SK-N-SH (cell line): ENCODE data around the gene SPOCK1. TPM values are rescaled to one million over a fixed set of nuclear protein-coding genes. Genes with fewer than 3 reads are reported as not detected.

ENCODE experiments used
- CTCF ChIA-PET: fragments of 300-600, 350-600 bp; formaldehyde crosslinking; extraction: SDS; loops from one replicate; lab custom pipeline; 2021; lab: Yijun Ruan, JAX
- POLR2A ChIA-PET: fragments of 350-600 bp; sonication (Branson Sonifier 250); formaldehyde crosslinking; extraction: SDS; loops from one replicate; lab custom pipeline; 2020; ENCODE audit warnings: antibody characterized with exemption, inconsistent platforms; lab: Yijun Ruan, JAX
- DNase-seq: peaks from one replicate; pipeline ENCODE4 v3.0.0; 2012
- H2AFZ ChIP-seq: fragments of 200-600 bp; sonication (generic); 2 replicates; pipeline ENCODE4 v1.8.1; 2016; ENCODE audit warnings: antibody characterized with exemption, mild to moderate bottlenecking, low read depth
- H3F3A ChIP-seq: fragments of 200-600 bp; sonication (generic); replicated peaks from 2 replicates; pipeline ENCODE3; 2016; ENCODE audit warnings: antibody characterized with exemption, mild to moderate bottlenecking; ENCODE audit not compliant: insufficient read depth
- H3K27ac ChIP-seq, 2 experiments: fragments of 200-500 bp in 1 of 2; fragments of 200-600 bp in 1 of 2; sonication (Bioruptor generic) in 1 of 2; sonication (generic), shearing (Covaris generic) in 1 of 2; 2 replicates each; pipeline versions ENCODE4 v1.5.1 to v1.6.1; 2014 to 2016; ENCODE audit warnings: low read depth in 2 of 2, inconsistent platforms in 1 of 2, low read length in 1 of 2, mild to moderate bottlenecking in 1 of 2, mixed read lengths in 1 of 2
- H3K27me3 ChIP-seq: fragments of 200-600 bp; sonication (generic), shearing (Covaris generic); 2 replicates; pipeline ENCODE4 v1.6.1; 2016; ENCODE audit warnings: mixed run types; ENCODE audit not compliant: insufficient read depth
- H3K36me3 ChIP-seq, 2 experiments: fragments of 200-500 bp in 1 of 2; fragments of 200-600 bp in 1 of 2; sonication (Bioruptor generic) in 1 of 2; sonication (generic) in 1 of 2; replicated peaks in 1 of 2; 2 replicates each; pipeline versions ENCODE3 to v1.5.1; 2014 to 2016; ENCODE audit warnings: low read length in 1 of 2, mild to moderate bottlenecking in 1 of 2; ENCODE audit not compliant: insufficient read depth in 2 of 2, control insufficient read depth in 1 of 2
- H3K4me1 ChIP-seq, 2 experiments: fragments of 200-500 bp in 1 of 2; fragments of 200-600 bp in 1 of 2; sonication (Bioruptor generic) in 1 of 2; sonication (generic), shearing (Covaris generic) in 1 of 2; 2 replicates each; pipeline versions ENCODE4 v1.5.1 to v1.6.1; 2014 to 2016; ENCODE audit warnings: low read depth in 1 of 2, low read length in 1 of 2, mixed run types in 1 of 2; ENCODE audit not compliant: insufficient read depth in 2 of 2, control insufficient read depth in 1 of 2
- H3K4me2 ChIP-seq: fragments of 200-600 bp; sonication (generic), shearing (Covaris generic); 2 replicates; pipeline ENCODE4 v1.6.1; 2017; ENCODE audit warnings: mixed run types
- H3K4me3 ChIP-seq, 2 experiments: fragments of 200-500 bp in 1 of 2; fragments of 200-600 bp in 1 of 2; sonication (Bioruptor generic) in 1 of 2; sonication (generic), shearing (Covaris generic) in 1 of 2; 2 replicates each; pipeline versions ENCODE4 v1.5.1 to v1.8.1; 2014 to 2016; ENCODE audit warnings: low read depth in 2 of 2, inconsistent platforms in 1 of 2, low read length in 1 of 2, mild to moderate bottlenecking in 1 of 2, mixed read lengths in 1 of 2, moderate library complexity in 1 of 2
- H3K79me2 ChIP-seq: fragments of 200-600 bp; sonication (generic); 2 replicates; pipeline ENCODE4 v1.8.1; 2017; ENCODE audit warnings: mild to moderate bottlenecking; ENCODE audit not compliant: insufficient read depth
- H3K9ac ChIP-seq: fragments of 200-600 bp; sonication (generic); 2 replicates; pipeline ENCODE4 v1.6.1; 2017; ENCODE audit warnings: mixed run types
- H3K9me2 ChIP-seq: fragments of 200-600 bp; sonication (generic); 2 replicates; pipeline ENCODE4 v1.6.1; 2017; ENCODE audit warnings: mixed run types
- H3K9me3 ChIP-seq: fragments of 200-600 bp; sonication (generic); 2 replicates; pipeline ENCODE4 v1.6.1; 2017; ENCODE audit warnings: mixed run types, mild to moderate bottlenecking, moderate library complexity
- H4K20me1 ChIP-seq: fragments of 200-600 bp; sonication (generic); 2 replicates; pipeline ENCODE4 v1.6.1; 2017; ENCODE audit warnings: mild to moderate bottlenecking, mixed run types; ENCODE audit not compliant: insufficient read depth
- CHD2 ChIP-seq: fragments of 150-350 bp; IDR thresholded peaks from 2 replicates; pipeline ENCODE4 v1.6.1; 2018; ENCODE audit warnings: low read length; ENCODE audit not compliant: partially characterized antibody
- ELF1 ChIP-seq: IDR thresholded peaks from 2 replicates; pipeline ENCODE4 v1.4.0; 2012
- EP300 ChIP-seq, 2 experiments: IDR thresholded peaks; 2 replicates each; pipeline versions ENCODE4 v1.4.0 to v1.6.1; 2012; ENCODE audit warnings: borderline replicate concordance in 1 of 2, low read depth in 1 of 2, low read length in 1 of 2
- FOSL2 ChIP-seq: IDR thresholded peaks from 2 replicates; pipeline ENCODE4 v1.4.0; 2012; ENCODE audit warnings: low read depth, mild to moderate bottlenecking, moderate library complexity, borderline replicate concordance
- FOXM1 ChIP-seq: IDR thresholded peaks from 2 replicates; pipeline ENCODE4 v1.4.0; 2012; ENCODE audit warnings: low read depth, mild to moderate bottlenecking
- IRF3 ChIP-seq: fragments of 150-350 bp; IDR thresholded peaks from 2 replicates; pipeline ENCODE4 v1.6.1; 2016; ENCODE audit warnings: mild to moderate bottlenecking, low read depth, low read length
- JUND ChIP-seq: IDR thresholded peaks from 2 replicates; pipeline ENCODE4 v1.4.0; 2012
- MAX ChIP-seq: IDR thresholded peaks from 2 replicates; pipeline ENCODE4 v1.4.0; 2012; ENCODE audit warnings: low read depth
- MEF2A ChIP-seq: IDR thresholded peaks from 2 replicates; pipeline ENCODE4 v1.4.0; 2012; ENCODE audit warnings: low read depth, borderline replicate concordance
- MXI1 ChIP-seq: IDR thresholded peaks from 2 replicates; pipeline ENCODE4 v1.6.1; 2012; ENCODE audit warnings: mild to moderate bottlenecking, low read depth, low read length, improper control_type of control experiment
- NRF1 ChIP-seq: IDR thresholded peaks from 2 replicates; pipeline ENCODE4 v1.6.1; 2012; ENCODE audit warnings: low read depth, mild to moderate bottlenecking, low read length
- RCOR1 ChIP-seq: fragments of 150-350 bp; IDR thresholded peaks from 2 replicates; pipeline ENCODE4 v1.6.1; 2017; ENCODE audit warnings: antibody characterized with exemption, low read length
- REST ChIP-seq: IDR thresholded peaks from 2 replicates; pipeline ENCODE4 v1.6.1; 2012; ENCODE audit warnings: mild to moderate bottlenecking, low read depth, low read length, moderate library complexity
- SIN3A ChIP-seq: IDR thresholded peaks from 2 replicates; pipeline ENCODE4 v1.6.1; 2012; ENCODE audit warnings: low read depth, mild to moderate bottlenecking, low read length, moderate library complexity, borderline replicate concordance
- TCF12 ChIP-seq: IDR thresholded peaks from 2 replicates; pipeline ENCODE4 v1.4.0; 2012
- TEAD4 ChIP-seq: IDR thresholded peaks from 2 replicates; pipeline ENCODE4 v1.4.0; 2012; ENCODE audit warnings: mild to moderate bottlenecking, borderline replicate concordance; ENCODE audit not compliant: insufficient read depth
- YY1 ChIP-seq: IDR thresholded peaks from 2 replicates; pipeline ENCODE4 v1.4.0; 2012; ENCODE audit warnings: low read depth, mild to moderate bottlenecking
- ZBTB33 ChIP-seq: IDR thresholded peaks from 2 replicates; pipeline ENCODE4 v1.4.0; 2012; ENCODE audit warnings: low read depth, borderline replicate concordance
- WGBS: methylation state at CpG from one replicate; pipeline ENCODE4 v1.1.6; 2017; ENCODE audit warnings: low lambda C conversion rate; 5-methylcytosine and 5-hydroxymethylcytosine counted together
- polyA plus RNA-seq, 3 experiments: library from polyadenylated mRNA; depleted of rRNA; stranded (reverse); fragments of >200 nt; gene quantifications; 2 replicates each; pipeline ENCODE4 v1.2.3, GENCODE V29; 2012
- TF ChIP-seq, protein P1 (sequence below): IDR thresholded peaks from 2 replicates; pipeline ENCODE4; 2012
- TF ChIP-seq, protein P2 (sequence below): fragments of 150-350 bp; IDR thresholded peaks from 2 replicates; pipeline ENCODE4 v1.6.1; 2017; ENCODE audit warnings: antibody characterized with exemption, low read length, low read depth, borderline replicate concordance

Gene SPOCK1
- polyA plus RNA-seq, 1 of the 3 experiments (the other 2 are of a cell fraction), result 11.3 TPM

- peak overlapping the region; percentile 51; the same call in 1 of the 2 replicates for H3K9ac ChIP-seq
- no peak for DNase-seq
- H3K79me2 ChIP-seq, result peaks cover 71% of the 10 kb centered on the region
- ChIA-PET POLR2A (no interaction called here), CTCF (interaction anchor here (1.1 kb wide), 1 partner anchor 150 kb away, joined by 3 read pairs; no protein-coding TSS in a partner anchor)
- peaks cover 5 to 28% of the 10 kb centered on the region in 2 experiments for H3K4me1 ChIP-seq
- H3K4me2 ChIP-seq, result peak overlapping the region; percentile 71
- WGBS, result 51% methylated on average over 3 of the region's 5 CpGs
- H3K4me3 ChIP-seq, result no peak overlapping the region
- peak overlapping the region in 1 of 2 experiments; percentile 97; a peak in 3 of 4 replicates for H3K27ac ChIP-seq
- H4K20me1 ChIP-seq, result no peaks in the 10 kb centered on the region
- H3K9me2 ChIP-seq, result no peaks in the 10 kb centered on the region
- H3K36me3 ChIP-seq, result peaks cover 0 to 3% of the 10 kb centered on the region in 2 experiments
- H3K27me3 ChIP-seq, result no peaks in the 10 kb centered on the region
- H3K9me3 ChIP-seq, result no peaks in the 10 kb centered on the region
- H2AFZ ChIP-seq, result no peak overlapping the region
- H3F3A ChIP-seq, result peaks cover 26% of the 10 kb centered on the region
- TF ChIP-seq MAX (peak; percentile 50; the same call in 1 of the 2 replicates), ELF1 (0 out of 2 replicates have a peak, but pooled peaks have one; percentile 21), EP300 (IDR thresholded peaks at IDR 0.05; ENCODE audit: borderline replicate concordance in 1 of 2, low read depth in 1 of 2, low read length in 1 of 2) (peak in 1 of 2 experiments; percentile 87; a peak in 2 of 4 replicates), MEF2A (peak; percentile 29; the same call in 1 of the 2 replicates), RCOR1 (no peak), FOSL2 (peak; percentile 96), YY1 (no peak), JUND (peak; percentile 95), CHD2 (no peak), MXI1 (no peak), TEAD4 (peak; percentile 67; the same call in 1 of the 2 replicates), TCF12 (peak; percentile 95), FOXM1 (no peak; the same call in 1 of the 2 replicates), ZBTB33 (0 out of 2 replicates have a peak, but pooled peaks have one; percentile 30), NRF1 (no peak), IRF3 (no peak), SIN3A (no peak), REST (peak; percentile 52; the same call in 1 of the 2 replicates)
- TF ChIP-seq, protein P1, sequence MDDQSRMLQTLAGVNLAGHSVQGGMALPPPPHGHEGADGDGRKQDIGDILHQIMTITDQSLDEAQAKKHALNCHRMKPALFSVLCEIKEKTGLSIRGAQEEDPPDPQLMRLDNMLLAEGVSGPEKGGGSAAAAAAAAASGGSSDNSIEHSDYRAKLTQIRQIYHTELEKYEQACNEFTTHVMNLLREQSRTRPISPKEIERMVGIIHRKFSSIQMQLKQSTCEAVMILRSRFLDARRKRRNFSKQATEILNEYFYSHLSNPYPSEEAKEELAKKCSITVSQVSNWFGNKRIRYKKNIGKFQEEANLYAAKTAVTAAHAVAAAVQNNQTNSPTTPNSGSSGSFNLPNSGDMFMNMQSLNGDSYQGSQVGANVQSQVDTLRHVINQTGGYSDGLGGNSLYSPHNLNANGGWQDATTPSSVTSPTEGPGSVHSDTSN, result peak; percentile 81
- TF ChIP-seq, protein P2, sequence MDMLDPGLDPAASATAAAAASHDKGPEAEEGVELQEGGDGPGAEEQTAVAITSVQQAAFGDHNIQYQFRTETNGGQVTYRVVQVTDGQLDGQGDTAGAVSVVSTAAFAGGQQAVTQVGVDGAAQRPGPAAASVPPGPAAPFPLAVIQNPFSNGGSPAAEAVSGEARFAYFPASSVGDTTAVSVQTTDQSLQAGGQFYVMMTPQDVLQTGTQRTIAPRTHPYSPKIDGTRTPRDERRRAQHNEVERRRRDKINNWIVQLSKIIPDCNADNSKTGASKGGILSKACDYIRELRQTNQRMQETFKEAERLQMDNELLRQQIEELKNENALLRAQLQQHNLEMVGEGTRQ, result no peak
Measured at GRCh38 chr5:137470111-137470920, 28.8 kb downstream of the SPOCK1 start.
